ENCODE results near the gene GTSE1.

DNA sequence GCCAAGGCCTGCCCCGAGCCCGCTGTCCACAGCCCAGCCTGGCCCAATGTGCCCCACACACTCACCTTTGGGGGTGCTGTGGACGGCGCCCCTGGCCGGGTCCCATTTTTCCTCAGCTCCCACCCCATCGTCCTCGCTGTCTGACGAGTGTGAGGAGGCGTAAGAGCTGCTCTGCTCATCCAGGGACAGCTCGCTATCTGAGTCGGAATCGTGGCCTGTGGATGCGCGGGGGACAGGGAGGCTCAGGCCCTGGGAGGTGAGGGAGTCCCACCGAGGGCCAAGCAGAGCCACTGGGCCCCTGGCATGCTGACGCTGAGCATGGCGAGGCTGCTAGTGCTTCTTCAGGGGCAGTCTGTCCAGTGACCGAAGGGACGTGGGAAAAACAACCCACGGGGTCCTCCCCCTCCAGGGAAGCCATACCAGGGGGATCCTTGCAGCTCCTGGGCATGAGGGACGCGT lies 68.5 kb downstream of the GTSE1 start:
- no peak for TF ChIP-seq POLR2A (IDR thresholded peaks at IDR 0.05; ENCODE audit: low read depth, low read length)
- no peak for TF ChIP-seq POLR2AphosphoS5 (IDR thresholded peaks at IDR 0.05; ENCODE audit: low read depth, low read length)
- TF ChIP-seq PAX5 (IDR thresholded peaks at IDR 0.05; ENCODE audit: insufficient read depth, low read length, severe bottlenecking) = no peak
- no peak for TF ChIP-seq POU2F2 (IDR thresholded peaks at IDR 0.05; ENCODE audit: low read depth, low read length)
